Caco-2 (cell line): ENCODE measurements around the gene SQSTM1. TPM values are rescaled to one million over a fixed set of nuclear protein-coding genes. Genes with fewer than 3 reads are reported as not detected.

ENCODE experiments used
- BruUV-seq: library from RNA; stranded (reverse); fragments of 400-500 nt; replicated peaks from 2 replicates; lab custom pipeline; 2021; lab: Mats Ljungman, UMichigan
- CTCF ChIA-PET: fragments of 300-600 bp; sonication (Branson Sonifier 250); formaldehyde crosslinking; loops from one replicate; lab custom pipeline; 2022; ENCODE audit warnings: antibody characterized with exemption; lab: Charles Lee
- POLR2A ChIA-PET: fragments of 300-600 bp; sonication (Branson Sonifier 250); formaldehyde crosslinking; loops from one replicate; lab custom pipeline; 2022; ENCODE audit warnings: antibody characterized with exemption; lab: Charles Lee
- DNase-seq, 2 experiments: peaks; one replicate each; pipeline versions ENCODE4 v3.0.0 to v3.0.0-alpha.2; 2020 to 2022
- H3K27me3 ChIP-seq: replicated peaks from 2 replicates; pipeline ENCODE4 v1.6.0; 2011; ENCODE audit warnings: low read length; ENCODE audit not compliant: control insufficient read depth, insufficient read depth
- H3K36me3 ChIP-seq: 2 replicates; pipeline ENCODE4 v1.5.1; 2011; ENCODE audit warnings: low read length; ENCODE audit not compliant: control insufficient read depth, insufficient read depth
- H3K4me1 ChIP-seq: fragments of 250-450 bp; sonication (Bioruptor Pico); 2 replicates; pipeline ENCODE4 v1.5.1; 2020; ENCODE audit warnings: mild to moderate bottlenecking
- H3K4me3 ChIP-seq: 2 replicates; pipeline ENCODE4 v1.5.1; 2011; ENCODE audit warnings: low read depth, mild to moderate bottlenecking, control low read depth, low read length
- H3K9me3 ChIP-seq: fragments of 250-450 bp; sonication (Bioruptor Pico); 2 replicates; pipeline ENCODE4 v1.5.1; 2020; ENCODE audit warnings: mild to moderate bottlenecking, moderate library complexity
- H3K27ac Mint-ChIP-seq: one replicate; pipeline ENCODE4 v1.8.0; 2022; ENCODE audit warnings: mixed read lengths; ENCODE audit not compliant: unreplicated experiment
- H3K27me3 Mint-ChIP-seq: one replicate; pipeline ENCODE4 v1.8.0; 2022; ENCODE audit warnings: mixed read lengths; ENCODE audit not compliant: insufficient read depth, unreplicated experiment
- H3K36me3 Mint-ChIP-seq: one replicate; pipeline ENCODE4 v1.8.0; 2022; ENCODE audit warnings: mild to moderate bottlenecking, mixed read lengths; ENCODE audit not compliant: insufficient read depth, unreplicated experiment
- H3K4me1 Mint-ChIP-seq: one replicate; pipeline ENCODE4 v1.8.0; 2022; ENCODE audit warnings: low read depth, mixed read lengths; ENCODE audit not compliant: unreplicated experiment
- H3K4me3 Mint-ChIP-seq: one replicate; pipeline ENCODE4 v1.8.0; 2022; ENCODE audit warnings: mild to moderate bottlenecking, moderate library complexity, mixed read lengths; ENCODE audit not compliant: unreplicated experiment
- H3K9me3 Mint-ChIP-seq: one replicate; pipeline ENCODE4 v1.8.0; 2022; ENCODE audit warnings: mixed read lengths; ENCODE audit not compliant: unreplicated experiment
- intact Hi-C: fragments of 100-400 bp; cut with micrococcal nuclease; formaldehyde crosslinking; loops from one replicate; pipeline ENCODE4 v1.10.0; 2022; ENCODE audit not compliant: unreplicated experiment
- total RNA-seq: library from RNA; stranded (reverse); gene quantifications from 2 replicates; pipeline ENCODE4 v1.2.3, GENCODE V29; 2022
- TF ChIP-seq, protein P1 (sequence below), 2 experiments: fragments of 200-600 bp in 1 of 2; IDR thresholded peaks; 1 replicate in 1 of 2; 2 replicates in 1 of 2; pipeline versions ENCODE4 v1.5.1 to v1.8.0; 2011 to 2022; ENCODE audit warnings: antibody characterized with exemption in 1 of 2, control low read depth in 1 of 2, inconsistent platforms in 1 of 2, low read depth in 1 of 2, low read length in 1 of 2, mild to moderate bottlenecking in 1 of 2, moderate library complexity in 1 of 2; ENCODE audit not compliant: insufficient read depth in 1 of 2, severe bottlenecking in 1 of 2, unreplicated experiment in 1 of 2

Gene SQSTM1
- total RNA-seq, 1 experiment from 2014 or later, result 259 TPM

DNA sequence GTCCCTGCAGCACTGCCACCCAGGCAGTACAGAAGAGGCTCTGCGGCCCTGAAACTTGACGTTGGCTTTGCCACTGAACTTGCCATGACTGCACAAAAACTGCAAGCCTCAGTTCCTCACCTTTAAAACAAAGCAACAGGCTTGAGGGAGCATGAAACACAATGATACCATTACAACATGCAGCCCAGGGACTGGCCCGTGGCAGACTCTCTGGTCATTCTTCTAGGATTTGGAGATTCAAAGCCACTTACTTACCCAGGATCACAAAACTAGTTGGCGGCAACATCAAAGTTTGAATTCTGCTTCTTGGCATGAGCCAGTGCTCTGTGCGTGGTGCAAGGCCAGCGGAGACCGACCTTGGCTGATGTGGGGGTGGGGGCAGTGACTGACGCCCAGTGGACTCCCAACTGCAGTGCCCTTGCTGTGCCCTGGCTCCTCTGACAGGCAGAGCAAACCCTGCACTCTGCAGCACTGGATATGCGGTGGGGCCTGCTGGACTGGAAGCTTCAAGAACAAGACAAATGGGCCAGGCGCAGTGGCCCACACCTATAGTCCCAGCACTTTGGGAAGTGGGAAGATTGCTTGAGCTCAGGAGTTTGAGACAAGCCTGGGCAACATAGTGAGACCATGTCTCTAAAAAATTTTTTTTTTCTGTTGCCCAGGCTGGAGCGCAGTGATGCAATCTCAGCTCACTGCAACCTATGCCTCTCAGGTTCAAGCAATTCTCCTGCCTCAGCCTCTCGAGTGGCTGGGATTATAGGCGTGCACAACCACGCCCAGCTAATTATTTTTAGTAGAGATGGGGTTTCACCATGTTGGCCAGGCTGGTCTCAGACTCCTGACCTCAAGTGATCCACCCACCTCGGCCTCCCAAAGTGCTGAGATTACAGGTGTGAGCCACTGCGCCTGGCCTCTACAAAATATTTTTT lies 18.9 kb downstream of the SQSTM1 start:
- H3K36me3 ChIP-seq, result peaks cover 4% of the 10 kb centered on the region; the same call in 1 of the 2 replicates
- no peaks in the 10 kb centered on the region for H3K4me1 ChIP-seq
- DNase-seq, result no peak
- no peaks in the 10 kb centered on the region for H3K4me1 Mint-ChIP-seq
- BruUV-seq, result no TSS peak
- H3K4me3 ChIP-seq, result no peak overlapping the region
- peaks cover 74% of the 10 kb centered on the region for H3K36me3 Mint-ChIP-seq
- no peaks in the 10 kb centered on the region; the same call in 1 of the 2 replicates for H3K9me3 ChIP-seq
- CTCF ChIA-PET, result no interaction called here
- H3K9me3 Mint-ChIP-seq, result peaks cover 2% of the 10 kb centered on the region
- H3K27me3 Mint-ChIP-seq, result no peaks in the 10 kb centered on the region
- intact Hi-C loops, result no loop called here
- POLR2A ChIA-PET, result no interaction called here
- no peak overlapping the region for H3K4me3 Mint-ChIP-seq
- no peak overlapping the region for H3K27ac Mint-ChIP-seq
- TF ChIP-seq, protein P1, sequence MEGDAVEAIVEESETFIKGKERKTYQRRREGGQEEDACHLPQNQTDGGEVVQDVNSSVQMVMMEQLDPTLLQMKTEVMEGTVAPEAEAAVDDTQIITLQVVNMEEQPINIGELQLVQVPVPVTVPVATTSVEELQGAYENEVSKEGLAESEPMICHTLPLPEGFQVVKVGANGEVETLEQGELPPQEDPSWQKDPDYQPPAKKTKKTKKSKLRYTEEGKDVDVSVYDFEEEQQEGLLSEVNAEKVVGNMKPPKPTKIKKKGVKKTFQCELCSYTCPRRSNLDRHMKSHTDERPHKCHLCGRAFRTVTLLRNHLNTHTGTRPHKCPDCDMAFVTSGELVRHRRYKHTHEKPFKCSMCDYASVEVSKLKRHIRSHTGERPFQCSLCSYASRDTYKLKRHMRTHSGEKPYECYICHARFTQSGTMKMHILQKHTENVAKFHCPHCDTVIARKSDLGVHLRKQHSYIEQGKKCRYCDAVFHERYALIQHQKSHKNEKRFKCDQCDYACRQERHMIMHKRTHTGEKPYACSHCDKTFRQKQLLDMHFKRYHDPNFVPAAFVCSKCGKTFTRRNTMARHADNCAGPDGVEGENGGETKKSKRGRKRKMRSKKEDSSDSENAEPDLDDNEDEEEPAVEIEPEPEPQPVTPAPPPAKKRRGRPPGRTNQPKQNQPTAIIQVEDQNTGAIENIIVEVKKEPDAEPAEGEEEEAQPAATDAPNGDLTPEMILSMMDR (IDR thresholded peaks at IDR 0.05; ENCODE audit: insufficient read depth in 1 of 2, low read depth in 1 of 2, low read length in 1 of 2, severe bottlenecking in 1 of 2, unreplicated experiment in 1 of 2), result no peak
- no peaks in the 10 kb centered on the region for H3K27me3 ChIP-seq

GRCh38 chr5:179840321-179840720 lies 19.6 kb downstream of the SQSTM1 start:
- H3K36me3 ChIP-seq, result peaks cover 4% of the 10 kb centered on the region; the same call in 1 of the 2 replicates

GRCh38 chr5:179840766-179841165 lies 20.1 kb downstream of the SQSTM1 start:
- Mint-ChIP-seq H3K27me3 (no peaks in the 10 kb centered on the region), H3K27ac (no peak overlapping the region), H3K36me3 (peaks cover 62% of the 10 kb centered on the region), H3K4me1 (no peaks in the 10 kb centered on the region), H3K9me3 (peaks cover 10% of the 10 kb centered on the region), H3K4me3 (no peak overlapping the region)
- Histone ChIP-seq H3K27me3 (no peaks in the 10 kb centered on the region), H3K4me3 (no peak overlapping the region), H3K36me3 (peaks cover 4% of the 10 kb centered on the region; the same call in 1 of the 2 replicates), H3K9me3 (no peaks in the 10 kb centered on the region; the same call in none of the 2 replicates), H3K4me1 (no peaks in the 10 kb centered on the region)
- BruUV-seq, result no TSS peak
- no peak for DNase-seq
- intact Hi-C loops, result no loop called here
- ChIA-PET POLR2A (interaction anchor here (0.5 kb wide), 1 partner anchor 15 kb away, joined by 3 read pairs; no protein-coding TSS in a partner anchor), CTCF (no interaction called here)
- TF ChIP-seq, protein P1 (IDR thresholded peaks at IDR 0.05; ENCODE audit: insufficient read depth in 1 of 2, low read depth in 1 of 2, low read length in 1 of 2, severe bottlenecking in 1 of 2, unreplicated experiment in 1 of 2), result no peak

More at GRCh38 chr5:179840321-179840720, 19.6 kb downstream of the SQSTM1 start:
- DNase-seq, result no peak
- peaks cover 67% of the 10 kb centered on the region for H3K36me3 Mint-ChIP-seq
- no peaks in the 10 kb centered on the region; the same call in none of the 2 replicates for H3K9me3 ChIP-seq
- no peaks in the 10 kb centered on the region for H3K4me1 ChIP-seq
- CTCF ChIA-PET, result no interaction called here
- H3K4me3 ChIP-seq, result no peak overlapping the region
- intact Hi-C loops, result no loop called here
- TF ChIP-seq, protein P1 (IDR thresholded peaks at IDR 0.05; ENCODE audit: insufficient read depth in 1 of 2, low read depth in 1 of 2, low read length in 1 of 2, severe bottlenecking in 1 of 2, unreplicated experiment in 1 of 2), result no peak
- no TSS peak for BruUV-seq
- H3K9me3 Mint-ChIP-seq, result peaks cover 9% of the 10 kb centered on the region
- H3K27me3 Mint-ChIP-seq, result no peaks in the 10 kb centered on the region
- no peak overlapping the region for H3K4me3 Mint-ChIP-seq
- H3K27me3 ChIP-seq, result no peaks in the 10 kb centered on the region
- H3K27ac Mint-ChIP-seq, result no peak overlapping the region
- H3K4me1 Mint-ChIP-seq, result no peaks in the 10 kb centered on the region
- POLR2A ChIA-PET, result no interaction called here
